ENCODE data around the gene MAPK4. TPM values are rescaled to one million over a fixed set of nuclear protein-coding genes. Genes with fewer than 3 reads are reported as not detected.

The MAPK4 gene
- total RNA-seq, 1 donor from 2014 or later = 0.25 TPM

DNA sequence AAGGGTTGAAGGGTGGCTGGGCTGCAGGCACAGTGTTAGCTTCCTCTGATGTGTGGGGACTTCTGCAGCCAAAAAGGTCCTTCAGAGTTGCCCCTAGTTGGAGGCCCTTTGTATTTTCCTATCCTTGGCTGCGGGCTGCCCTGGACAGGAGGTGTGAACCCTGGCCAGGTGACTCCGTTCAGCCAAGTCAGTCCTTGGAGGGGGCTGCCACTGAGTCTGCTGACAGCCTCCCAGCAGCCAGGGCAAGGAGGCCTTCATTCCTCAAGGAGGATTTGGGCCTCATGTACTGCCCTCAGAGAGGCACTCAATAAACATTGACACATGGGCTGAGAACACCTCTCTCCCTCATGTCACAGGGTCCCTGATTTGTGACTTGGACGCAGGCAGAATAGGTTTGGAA is 62.4 kb downstream of the MAPK4 start:
- no peak for DNase-seq (ENCODE audit: low spot score)
- no peak for ATAC-seq

DNA sequence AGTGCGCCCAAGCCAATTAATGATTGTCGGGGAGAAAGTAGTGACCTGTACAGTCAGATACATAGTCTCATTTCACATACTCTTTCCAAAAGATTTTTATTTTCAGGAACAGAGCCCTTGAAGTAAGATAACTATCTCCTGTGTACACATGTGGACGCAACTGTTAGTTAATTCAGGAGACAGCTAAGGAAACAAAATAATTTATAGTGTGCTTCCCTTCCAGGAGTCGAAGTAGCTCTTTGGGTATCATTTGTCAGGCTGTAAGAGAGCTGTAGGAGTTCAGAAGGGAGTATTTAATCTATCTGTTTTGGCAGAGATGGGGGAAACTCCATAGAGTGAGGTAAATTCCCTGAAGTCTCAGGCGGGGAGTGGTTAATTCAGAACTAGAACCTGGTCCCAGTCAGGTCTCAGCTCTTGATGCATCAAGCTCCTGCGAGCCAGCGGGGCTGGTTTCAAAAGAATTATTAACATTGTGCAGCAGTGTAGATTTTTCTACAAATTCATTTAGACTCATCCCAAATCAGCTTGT is 63.0 kb downstream of the MAPK4 start:
- DNase-seq (ENCODE audit: low spot score) = no peak
- ATAC-seq = no peak

DNA sequence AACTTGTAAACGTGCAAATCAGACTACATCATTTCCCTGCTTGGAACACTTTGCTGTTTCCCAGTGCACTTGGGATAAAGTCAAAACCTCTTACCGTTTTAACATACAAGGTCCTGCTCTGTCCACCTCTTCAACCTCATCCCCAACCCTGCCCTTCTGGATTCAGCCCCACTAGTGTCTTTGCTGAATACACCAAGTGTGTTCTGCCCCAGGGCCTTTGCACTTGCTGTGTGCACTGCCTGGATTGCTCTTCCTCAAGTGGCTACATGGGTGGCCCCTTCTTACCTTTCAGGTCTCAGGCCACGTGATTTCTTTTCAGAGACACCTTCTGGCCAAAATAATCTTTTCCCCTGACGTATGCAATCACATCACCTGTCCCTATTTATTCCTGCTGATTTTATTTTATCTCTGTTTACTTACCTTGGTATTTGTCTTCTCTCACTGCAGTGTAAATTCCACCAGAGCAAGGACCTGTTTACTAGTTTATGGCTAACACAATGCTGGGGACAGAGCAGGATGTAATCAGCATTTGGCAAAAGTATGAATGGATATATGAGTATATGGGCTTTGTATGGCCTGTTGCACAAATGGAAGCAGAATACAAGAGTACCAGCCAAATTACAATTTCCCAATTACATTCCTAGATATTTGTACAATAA is 63.9 kb downstream of the MAPK4 start:
- DNase-seq (ENCODE audit: low spot score) = no peak
- no peak for ATAC-seq

- DNase-seq (ENCODE audit: low spot score) (no peak), ATAC-seq (no peak)
Observed at GRCh38 chr18:50624981-50625380, 65.1 kb downstream of the MAPK4 start.

DNA sequence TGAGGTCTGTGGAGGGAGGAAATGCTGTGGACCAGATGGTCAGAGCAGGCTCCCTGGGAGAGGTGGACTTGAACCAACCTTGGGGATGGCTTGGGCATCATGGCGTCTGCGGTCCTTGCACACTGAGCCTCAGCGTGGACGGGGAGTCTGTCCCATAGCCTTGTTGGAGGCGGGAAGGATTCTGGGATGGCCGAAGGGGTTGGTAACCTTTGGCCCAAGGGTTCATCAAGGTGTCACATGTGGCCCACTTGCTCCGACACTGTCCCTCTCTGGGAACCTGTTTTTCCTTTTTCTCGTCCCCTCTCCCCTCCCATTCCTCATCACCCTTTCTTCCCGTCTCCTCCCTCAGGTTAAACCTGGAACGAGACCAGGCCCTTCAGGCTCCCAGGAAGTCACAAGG is 66.4 kb downstream of the MAPK4 start:
- ATAC-seq (no peak), DNase-seq (ENCODE audit: low spot score) (no peak)

DNA sequence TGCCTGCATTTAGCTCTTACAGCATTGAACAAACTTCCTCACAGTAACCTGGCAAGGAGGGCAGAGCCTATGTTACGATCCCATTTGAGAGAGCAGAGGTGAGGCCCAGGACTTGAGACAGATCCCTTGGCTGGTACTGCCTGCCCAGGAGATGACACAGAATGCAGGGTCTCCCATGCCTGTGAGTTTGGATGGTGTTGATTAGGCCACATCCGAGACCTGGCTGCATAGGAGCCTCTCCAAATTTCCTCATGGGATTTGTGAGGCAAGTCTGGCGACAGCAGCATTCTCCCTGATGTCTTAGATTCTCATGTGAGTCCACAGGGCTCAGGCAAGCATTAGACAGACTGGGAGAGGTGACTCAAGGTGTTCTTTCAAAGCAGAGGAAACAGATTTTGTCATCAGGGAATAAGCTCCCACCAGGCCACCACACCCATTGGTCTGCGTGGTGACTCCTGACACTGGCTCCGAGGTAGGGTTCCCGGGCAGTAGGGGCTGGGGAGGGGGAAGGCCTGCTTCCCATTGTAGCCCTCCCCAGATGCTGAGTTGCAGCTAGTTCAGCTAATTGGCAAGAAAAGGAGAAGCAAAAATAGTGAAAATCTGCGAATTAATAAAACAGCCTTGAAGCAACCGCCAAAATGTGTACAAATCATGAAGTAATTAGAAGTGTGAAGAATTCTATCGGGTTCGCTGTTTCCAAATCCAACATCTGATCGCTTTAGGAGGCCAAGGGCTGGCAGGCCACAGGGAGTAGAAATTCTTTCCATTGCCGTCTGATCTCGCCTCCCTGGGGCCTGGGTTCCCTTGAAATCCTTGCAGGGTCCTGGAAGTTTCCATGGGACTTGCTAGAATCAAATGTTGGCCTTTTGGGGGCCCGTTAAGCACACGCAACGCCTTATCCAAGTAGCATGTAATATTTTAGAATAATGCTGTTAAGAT is 68.0 kb downstream of the MAPK4 start:
- ATAC-seq = no peak
- DNase-seq (ENCODE audit: low spot score) = no peak

GRCh38 chr18:50628533-50628905 is 68.6 kb downstream of the MAPK4 start:
- no peak for ATAC-seq
- DNase-seq (ENCODE audit: low spot score) = no peak

DNA sequence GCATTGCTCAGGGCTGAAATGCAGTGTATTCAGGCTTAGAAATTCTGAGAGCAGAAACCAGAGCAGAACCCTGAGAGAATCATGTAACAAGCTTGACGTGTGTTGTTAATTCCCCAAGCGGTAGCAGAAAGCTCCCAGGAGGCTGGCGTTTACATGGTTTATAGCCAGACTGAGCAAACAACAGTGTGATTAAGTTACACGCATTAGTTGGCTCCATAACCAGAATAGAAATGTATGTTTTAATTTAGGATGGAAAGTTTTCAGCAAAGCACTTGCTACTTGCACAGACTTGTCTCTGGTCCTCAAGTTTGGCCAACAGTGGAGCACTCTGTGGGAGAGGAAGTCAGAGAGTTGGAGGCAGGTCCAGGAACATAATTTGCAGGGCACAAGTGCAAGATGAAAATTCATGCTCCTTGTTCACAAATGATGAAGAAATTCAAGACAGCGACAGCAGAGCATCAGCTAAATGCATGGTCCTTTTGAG is 69.3 kb downstream of the MAPK4 start:
- DNase-seq (ENCODE audit: low spot score) = no peak
- ATAC-seq = no peak

GRCh38 chr18:50630895-50631294 is 71.0 kb downstream of the MAPK4 start:
- ATAC-seq (no peak), DNase-seq (ENCODE audit: low spot score) (no peak)

GRCh38 chr18:50632895-50633515 is 73.1 kb downstream of the MAPK4 start:
- ATAC-seq (no peak), DNase-seq (ENCODE audit: low spot score) (no peak)

- DNase-seq (ENCODE audit: low spot score) (no peak), ATAC-seq (no peak)
Observed at GRCh38 chr18:50633992-50634391, 74.1 kb downstream of the MAPK4 start.

DNA sequence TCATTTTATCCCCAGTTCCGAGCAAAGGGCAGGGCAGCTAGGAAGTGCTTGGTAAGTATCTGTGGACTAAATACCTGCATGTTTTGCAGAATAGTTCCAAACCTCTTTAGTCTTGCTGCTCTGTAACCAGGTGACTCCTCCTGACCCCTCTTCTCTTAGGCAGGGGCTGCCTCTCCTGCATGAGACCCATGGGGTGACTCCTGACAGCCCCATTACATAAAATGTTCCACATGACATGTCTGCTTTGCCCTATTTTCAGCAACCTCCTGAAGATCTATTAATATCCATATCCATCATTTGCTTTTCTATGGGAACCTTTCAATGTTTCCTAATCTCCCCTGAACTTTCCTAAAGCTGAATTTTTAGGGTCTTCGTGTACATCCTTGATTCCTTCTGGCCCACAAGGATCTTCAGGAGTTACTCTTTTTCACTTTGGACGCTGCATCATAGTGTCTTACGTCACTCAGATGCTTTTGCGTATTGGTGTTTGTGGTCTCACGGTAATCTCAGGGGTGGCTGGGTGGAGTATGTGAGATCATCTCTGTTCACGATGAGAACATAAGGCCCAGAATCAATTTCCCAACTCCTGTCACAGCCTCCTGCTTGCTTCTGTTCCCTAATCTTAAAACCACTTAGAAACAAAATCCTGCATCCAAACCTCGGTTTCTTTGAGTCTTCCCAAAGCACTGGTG is 76.6 kb downstream of the MAPK4 start:
- DNase-seq (ENCODE audit: low spot score) = no peak
- no peak for ATAC-seq

DNA sequence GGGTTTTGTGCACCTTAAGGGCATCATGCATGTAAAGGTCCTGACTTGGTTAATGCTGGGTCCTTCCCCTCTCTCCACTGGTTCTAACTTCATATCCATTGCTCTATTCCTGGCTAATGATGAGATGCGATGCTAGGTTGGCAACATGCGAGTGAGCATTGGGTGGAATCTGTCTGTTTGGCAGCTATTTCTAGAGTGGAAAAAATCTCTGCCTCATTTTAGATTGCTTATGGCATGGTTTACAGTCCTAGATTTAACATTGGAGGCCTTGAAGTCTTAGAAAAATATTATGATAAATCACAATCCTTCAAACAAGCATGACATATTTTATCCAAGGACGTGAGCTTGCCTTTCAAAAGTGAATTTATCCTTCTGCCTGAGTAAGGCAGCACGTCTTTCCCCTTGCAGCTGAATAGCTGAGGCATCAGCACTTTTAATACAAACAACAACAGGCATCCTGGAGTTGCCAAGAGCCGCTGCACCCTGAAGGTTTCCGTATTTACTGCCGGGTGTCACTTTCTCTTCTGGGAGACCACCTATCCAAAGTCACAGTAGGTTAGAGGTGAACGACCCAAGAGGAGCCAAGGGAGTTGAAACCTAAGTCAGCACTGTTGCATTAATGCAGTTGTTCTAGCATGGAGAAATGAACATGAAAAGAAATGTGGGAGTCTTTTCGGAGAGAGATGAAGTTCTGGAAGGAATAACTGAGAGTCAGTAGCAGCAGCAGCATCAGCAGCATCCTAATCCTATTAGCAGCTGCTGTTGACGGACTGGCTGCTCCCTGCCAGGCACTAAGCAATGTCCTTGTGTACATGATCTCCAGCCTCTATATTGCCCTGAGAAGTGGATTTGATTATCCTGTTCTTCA is 78.4 kb downstream of the MAPK4 start:
- DNase-seq (ENCODE audit: low spot score) = no peak
- no peak for ATAC-seq

DNA sequence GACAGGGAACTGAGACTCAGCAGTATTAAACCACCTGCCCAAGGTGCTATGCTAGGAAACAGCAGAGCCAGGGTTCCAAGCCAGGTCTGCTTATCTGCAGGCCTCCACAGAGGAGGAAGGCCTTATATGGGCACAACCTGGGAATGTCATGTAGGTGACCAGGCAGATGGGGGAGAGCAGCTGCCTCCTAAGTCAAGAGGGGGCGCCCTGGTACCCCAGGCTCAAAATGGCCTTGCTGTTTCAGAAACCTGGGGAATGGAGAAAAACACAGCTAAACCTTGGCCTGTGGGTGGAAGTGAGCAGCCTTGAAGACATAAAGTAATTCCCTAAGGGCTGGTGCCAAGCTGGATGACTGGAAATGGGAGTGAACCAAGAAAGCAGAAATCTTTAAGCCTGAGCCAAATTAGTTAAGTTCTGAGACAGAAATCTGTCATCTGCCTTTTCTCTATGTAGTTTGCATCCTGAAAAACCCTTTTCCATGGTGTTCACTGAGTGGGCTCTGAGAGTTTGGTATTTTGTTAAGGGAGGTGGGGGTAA is 79.1 kb downstream of the MAPK4 start:
- DNase-seq (ENCODE audit: low spot score) (no peak), ATAC-seq (no peak)

- ATAC-seq (no peak), DNase-seq (ENCODE audit: low spot score) (no peak)
Observed at GRCh38 chr18:50639711-50640110, 79.8 kb downstream of the MAPK4 start.

GRCh38 chr18:50642439-50642838 is 82.6 kb downstream of the MAPK4 start:
- ATAC-seq (no peak), DNase-seq (ENCODE audit: low spot score) (no peak)

- no peak for ATAC-seq
- no peak for DNase-seq (ENCODE audit: low spot score)
Observed at GRCh38 chr18:50644146-50644545, 84.3 kb downstream of the MAPK4 start.

DNA sequence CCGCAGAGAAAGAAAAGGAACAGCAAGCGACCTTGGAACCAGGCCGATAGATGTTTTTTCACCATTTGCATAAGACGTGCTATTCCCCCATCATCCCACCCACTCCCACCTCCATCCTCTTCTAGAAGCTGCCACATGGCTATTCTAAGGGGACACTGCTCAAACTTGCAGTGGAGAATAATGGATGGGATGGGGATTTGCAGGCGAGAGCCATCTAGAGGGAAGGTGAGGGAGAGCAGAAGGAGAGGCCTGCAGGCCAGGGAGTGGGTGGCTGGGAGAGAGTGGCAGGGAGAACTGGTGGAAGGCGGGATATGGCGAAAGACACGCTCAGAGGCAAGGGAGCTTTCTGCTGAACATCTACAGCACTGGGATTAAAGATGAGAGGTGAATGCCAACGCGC is 84.9 kb downstream of the MAPK4 start:
- ATAC-seq = peak; percentile 91
- no peak for DNase-seq (ENCODE audit: low spot score)

GRCh38 chr18:50647237-50647636 is 87.3 kb downstream of the MAPK4 start:
- DNase-seq (ENCODE audit: low spot score) (no peak), ATAC-seq (no peak)

- DNase-seq (ENCODE audit: low spot score) = no peak
Observed at GRCh38 chr18:50647792-50648191, 87.9 kb downstream of the MAPK4 start.

More at GRCh38 chr18:50647792-50648191, 87.9 kb downstream of the MAPK4 start:
- no peak for ATAC-seq

Measured in left lobe of liver (tissue), 2 donors.